ENCODE results near the gene TRDN.
"Not testable (repeated sequence)": the region's sequence is repeated elsewhere in the genome, so short reads cannot be mapped to it uniquely, and the experiment has no call there.

The TRDN gene

GRCh38 chr6:123632641-123633040 lies 4.1 kb downstream of the TRDN start:
- DNase-seq: no peak

- DNase-seq: no peak
These were observed 7.3 kb downstream of the TRDN start for GRCh38 chr6:123629258-123629941.

GRCh38 chr6:123625696-123626095 lies 11.1 kb downstream of the TRDN start:
- DNase-seq: no peak

GRCh38 chr6:123622780-123623179 lies 14.0 kb downstream of the TRDN start:
- no peak for DNase-seq

- DNase-seq: no peak
These were observed 17.6 kb downstream of the TRDN start for GRCh38 chr6:123619156-123619555.

GRCh38 chr6:123616942-123617341 lies 19.8 kb downstream of the TRDN start:
- DNase-seq: no peak

- DNase-seq: no peak
These were observed 20.7 kb downstream of the TRDN start for GRCh38 chr6:123616016-123616415.

- DNase-seq: no peak
These were observed 26.0 kb downstream of the TRDN start for GRCh38 chr6:123610779-123611178.

- DNase-seq: no peak
These were observed 32.7 kb downstream of the TRDN start for GRCh38 chr6:123604067-123604466.

- no peak for DNase-seq
These were observed 38.7 kb downstream of the TRDN start for GRCh38 chr6:123598011-123598410.

- DNase-seq: no peak
These were observed 42.0 kb downstream of the TRDN start for GRCh38 chr6:123594776-123595175.

GRCh38 chr6:123592426-123592825 lies 44.3 kb downstream of the TRDN start:
- no peak for DNase-seq

- DNase-seq: no peak
These were observed 46.8 kb downstream of the TRDN start for GRCh38 chr6:123589973-123590372.

GRCh38 chr6:123589317-123589716 lies 47.4 kb downstream of the TRDN start:
- DNase-seq: no peak

- DNase-seq: no peak
These were observed 48.2 kb downstream of the TRDN start for GRCh38 chr6:123588546-123588895.

- no peak for DNase-seq
These were observed 48.8 kb downstream of the TRDN start for GRCh38 chr6:123587838-123588545.

- DNase-seq: not testable (repeated sequence)
These were observed 49.3 kb downstream of the TRDN start for GRCh38 chr6:123587407-123587806.

GRCh38 chr6:123580331-123580730 lies 56.4 kb downstream of the TRDN start:
- DNase-seq: no peak

GRCh38 chr6:123575188-123575587 lies 61.6 kb downstream of the TRDN start:
- no peak for DNase-seq

- no peak for DNase-seq
These were observed 65.7 kb downstream of the TRDN start for GRCh38 chr6:123570813-123571684.

- DNase-seq: no peak
These were observed 67.2 kb downstream of the TRDN start for GRCh38 chr6:123569575-123569974.

GRCh38 chr6:123565529-123565928 lies 71.2 kb downstream of the TRDN start:
- no peak for DNase-seq

- no peak for DNase-seq
These were observed 72.4 kb downstream of the TRDN start for GRCh38 chr6:123564361-123564760.

GRCh38 chr6:123562677-123563076 lies 74.1 kb downstream of the TRDN start:
- DNase-seq: no peak

All from stimulated activated naive CD4-positive, alpha-beta T cell treated with Interleukin-2 at 50 U/mL for 16 hours (primary cell).